HG02852 (cell line): ENCODE data around the gene CD59.

Experiments used
- ATAC-seq: cut with Tn5 transposase; IDR thresholded peaks from one replicate; pipeline ENCODE4 v1.9.1; 2021; ENCODE audit warnings: mild to moderate bottlenecking, moderate library complexity; ENCODE audit not compliant: unreplicated experiment

CD59 gene, protein sequence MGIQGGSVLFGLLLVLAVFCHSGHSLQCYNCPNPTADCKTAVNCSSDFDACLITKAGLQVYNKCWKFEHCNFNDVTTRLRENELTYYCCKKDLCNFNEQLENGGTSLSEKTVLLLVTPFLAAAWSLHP

DNA sequence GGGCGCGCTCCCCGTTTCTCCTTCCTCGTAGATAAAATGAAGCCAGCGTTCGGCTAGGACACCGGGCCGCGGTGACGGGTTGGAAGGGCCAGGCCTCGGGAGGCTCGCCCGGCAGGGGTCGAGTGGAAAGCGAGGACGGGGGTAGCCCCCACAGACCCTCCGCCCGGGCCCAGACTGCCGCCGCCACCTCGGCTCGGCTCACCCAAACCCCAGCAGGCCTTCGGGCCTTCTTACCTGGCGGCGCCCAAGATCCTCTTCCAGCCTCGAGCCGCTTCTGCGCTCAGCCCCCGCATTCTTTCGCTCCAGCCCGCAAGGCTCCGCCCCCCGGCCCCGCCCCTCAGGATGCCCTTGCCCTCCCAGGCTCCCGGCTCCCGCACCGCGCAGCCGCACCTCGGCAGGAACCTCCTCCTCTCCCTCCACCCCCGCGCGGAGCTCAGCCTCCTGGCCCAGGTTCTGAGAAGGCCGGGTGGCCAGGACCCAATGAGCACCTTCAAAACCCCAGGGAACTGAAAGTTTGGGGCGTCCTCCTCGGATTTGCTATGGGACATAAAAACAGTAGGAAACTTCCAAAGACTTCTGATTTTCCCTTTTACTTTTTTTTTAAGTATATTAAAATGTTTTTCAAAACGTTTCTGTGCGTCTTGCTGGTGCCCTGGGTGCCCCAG lies at the start of gene CD59:
TSS of gene CD59 (minus strand) at position 276 of the 665 bp plus-strand sequence. CDS start 13,978 bp downstream, outside the sequence.
- peak; percentile 63 for ATAC-seq

DNA sequence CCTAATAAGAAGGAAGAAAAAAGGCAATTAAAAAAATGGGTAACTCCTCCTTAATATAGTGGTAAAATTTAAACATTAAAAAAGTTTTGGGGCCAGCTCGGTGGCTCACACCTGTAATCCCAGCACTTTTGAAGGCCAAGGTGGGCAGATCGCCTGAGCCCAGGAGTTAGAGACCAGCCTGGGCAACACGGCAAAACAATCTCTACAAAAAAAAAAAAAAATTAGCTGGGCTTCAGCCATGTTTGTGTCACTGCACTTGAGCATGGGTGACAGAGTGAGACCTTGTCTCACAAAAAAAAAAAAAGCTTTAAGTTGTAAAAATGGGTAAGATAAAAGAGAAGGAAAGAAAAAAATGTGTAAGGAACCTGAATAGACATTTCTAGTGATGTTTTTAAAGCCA lies 49.4 kb upstream of the CD59 start:
- ATAC-seq, result no peak

DNA sequence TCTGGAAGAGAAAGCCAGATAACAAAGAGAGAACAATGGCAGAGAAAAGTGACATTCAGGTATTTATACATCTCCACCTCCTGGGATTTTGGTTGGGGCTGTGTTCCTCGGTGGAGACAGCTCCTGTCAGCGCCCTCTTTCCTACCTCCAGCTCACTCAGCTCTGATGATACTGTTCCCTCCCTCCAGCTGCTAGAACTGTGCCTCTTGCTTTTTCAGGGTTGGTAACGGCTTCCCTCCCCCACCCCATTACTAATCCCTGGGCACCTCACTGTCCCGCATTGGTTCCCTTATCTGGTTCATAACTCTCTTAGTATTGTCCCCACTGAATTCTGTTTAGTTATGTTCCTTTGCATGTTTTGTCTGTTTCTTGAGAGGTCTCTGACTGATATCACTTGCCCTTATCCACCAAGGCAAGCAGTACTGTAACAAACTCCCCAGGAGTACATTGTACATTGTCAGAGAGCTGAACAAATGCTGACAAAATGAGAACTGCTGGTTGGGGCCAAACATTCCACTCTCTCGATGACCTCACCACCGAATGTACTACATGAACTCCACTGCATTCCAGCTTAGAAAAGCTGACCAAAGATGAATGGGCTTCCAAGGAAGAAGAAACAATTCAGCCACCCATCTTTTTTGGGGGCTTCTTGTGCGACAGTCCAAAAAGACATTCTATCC lies 43.8 kb upstream of the CD59 start:
- no peak for ATAC-seq

DNA sequence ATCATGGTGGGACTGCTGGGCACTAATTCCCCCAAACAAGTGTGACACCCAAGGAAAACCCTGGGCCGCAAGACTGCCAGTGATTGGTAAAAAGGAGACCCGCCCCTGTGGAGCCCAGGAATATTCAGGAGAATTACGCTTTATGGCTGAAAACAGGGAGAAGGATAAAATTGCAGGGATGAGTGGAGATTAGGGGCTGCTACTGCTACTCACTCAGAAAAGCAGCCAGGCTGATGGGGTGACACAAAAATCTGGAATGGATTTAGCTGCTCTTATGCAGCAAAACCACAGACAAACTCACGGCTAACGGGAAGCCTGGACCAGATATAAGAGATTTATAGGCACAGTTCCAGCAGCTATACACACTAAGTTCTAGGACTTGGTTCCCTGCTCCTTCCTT lies 42.5 kb upstream of the CD59 start:
- no peak for ATAC-seq

DNA sequence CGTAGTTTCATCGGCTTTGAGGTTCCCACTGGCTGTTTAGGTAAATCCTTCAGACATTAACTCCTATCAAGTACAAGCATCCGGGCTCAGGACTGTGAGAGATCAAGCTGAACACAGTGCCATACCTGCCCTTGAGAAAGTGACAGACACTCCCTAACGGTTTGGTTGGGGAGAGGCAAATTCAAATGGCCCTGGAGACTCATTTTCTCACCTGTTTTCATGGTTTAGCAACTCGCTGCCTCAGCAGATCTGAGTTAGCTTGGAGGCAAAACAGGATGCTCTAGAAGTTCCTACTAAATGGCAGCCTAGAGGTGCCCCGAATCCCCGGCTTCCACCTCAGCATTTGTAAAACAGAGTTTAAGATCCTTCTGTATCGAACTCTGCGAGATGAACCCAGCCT lies 41.7 kb upstream of the CD59 start:
- no peak for ATAC-seq

DNA sequence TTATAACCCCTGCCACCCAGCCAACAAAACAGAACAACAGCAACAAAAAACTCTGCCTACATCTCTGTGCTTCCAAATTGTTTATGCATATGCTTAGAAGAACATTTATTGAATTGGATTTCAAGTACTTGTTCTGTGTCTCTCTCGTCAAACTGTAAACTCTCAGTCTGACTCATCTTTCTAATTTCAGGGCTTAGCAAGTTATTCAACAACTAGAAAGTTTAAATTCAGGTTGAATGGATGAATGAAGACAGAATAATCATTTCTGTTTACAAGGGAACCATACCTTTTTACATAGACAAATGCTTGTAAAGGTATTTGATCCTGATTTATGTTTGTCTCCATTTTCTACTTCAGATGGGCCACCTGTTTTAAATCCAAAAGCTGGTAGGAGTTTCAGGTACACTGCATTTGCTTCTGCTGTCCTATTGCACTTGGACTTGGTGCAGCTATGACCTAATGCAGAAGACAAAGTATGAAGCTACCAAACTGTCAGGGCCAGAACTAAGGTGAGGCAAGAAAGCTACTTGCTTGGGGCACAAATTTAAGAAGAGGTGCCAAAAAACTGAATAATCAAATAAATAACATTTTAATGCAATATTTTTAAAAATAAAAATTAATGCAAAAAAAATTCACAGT lies 39.7 kb upstream of the CD59 start:
- no peak for ATAC-seq

DNA sequence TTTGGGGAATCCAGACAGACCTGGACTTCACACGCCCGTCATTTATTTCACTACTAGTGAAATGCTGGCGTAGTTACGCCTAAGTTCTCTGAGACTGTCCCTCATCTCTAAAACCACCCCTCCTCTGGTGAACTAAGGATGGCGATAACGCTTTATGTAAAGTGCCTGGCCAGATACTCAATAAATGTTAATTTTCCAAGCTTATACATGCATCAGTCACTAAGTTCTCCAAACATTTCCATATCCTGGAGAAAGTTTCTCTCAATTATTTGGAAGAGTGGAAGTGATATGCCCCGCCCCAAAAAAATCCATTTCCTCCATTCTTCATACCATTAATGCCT lies 39.2 kb upstream of the CD59 start:
- no peak for ATAC-seq

DNA sequence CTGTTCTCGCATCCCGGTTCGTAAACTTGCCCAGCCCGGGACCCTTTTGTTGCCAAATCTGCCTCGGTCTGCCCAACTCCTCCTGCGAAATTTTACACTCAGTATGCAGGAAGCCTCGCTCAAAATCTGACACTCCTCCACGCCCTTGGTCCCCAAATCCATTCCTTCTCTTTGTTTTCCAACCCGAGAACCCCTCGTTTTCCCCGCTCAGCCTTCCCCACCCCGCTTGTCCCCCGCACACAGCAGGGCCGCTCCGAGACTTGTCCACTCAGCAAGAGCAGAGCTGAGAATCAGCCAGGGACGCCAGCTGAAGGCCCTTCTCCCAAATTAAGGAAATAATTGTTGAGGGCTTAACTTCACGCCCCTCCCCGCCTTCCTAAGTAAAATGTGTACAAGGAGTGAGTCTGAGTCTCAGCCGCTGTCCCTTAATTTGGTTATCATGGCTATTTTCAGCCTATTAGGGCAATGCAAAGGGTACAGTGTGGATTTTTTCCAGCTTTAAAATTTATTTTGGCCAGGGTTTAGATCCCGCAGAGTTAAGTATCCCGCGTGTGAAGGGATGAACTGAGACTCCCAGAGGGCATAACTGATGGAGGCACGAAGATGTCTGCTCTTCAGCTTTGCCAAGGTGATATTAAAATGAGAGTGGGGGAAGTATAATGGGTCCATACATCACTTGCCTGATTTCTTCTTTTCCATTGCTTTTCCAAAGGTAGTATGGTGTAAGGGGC lies 38.7 kb upstream of the CD59 start:
- no peak for ATAC-seq

DNA sequence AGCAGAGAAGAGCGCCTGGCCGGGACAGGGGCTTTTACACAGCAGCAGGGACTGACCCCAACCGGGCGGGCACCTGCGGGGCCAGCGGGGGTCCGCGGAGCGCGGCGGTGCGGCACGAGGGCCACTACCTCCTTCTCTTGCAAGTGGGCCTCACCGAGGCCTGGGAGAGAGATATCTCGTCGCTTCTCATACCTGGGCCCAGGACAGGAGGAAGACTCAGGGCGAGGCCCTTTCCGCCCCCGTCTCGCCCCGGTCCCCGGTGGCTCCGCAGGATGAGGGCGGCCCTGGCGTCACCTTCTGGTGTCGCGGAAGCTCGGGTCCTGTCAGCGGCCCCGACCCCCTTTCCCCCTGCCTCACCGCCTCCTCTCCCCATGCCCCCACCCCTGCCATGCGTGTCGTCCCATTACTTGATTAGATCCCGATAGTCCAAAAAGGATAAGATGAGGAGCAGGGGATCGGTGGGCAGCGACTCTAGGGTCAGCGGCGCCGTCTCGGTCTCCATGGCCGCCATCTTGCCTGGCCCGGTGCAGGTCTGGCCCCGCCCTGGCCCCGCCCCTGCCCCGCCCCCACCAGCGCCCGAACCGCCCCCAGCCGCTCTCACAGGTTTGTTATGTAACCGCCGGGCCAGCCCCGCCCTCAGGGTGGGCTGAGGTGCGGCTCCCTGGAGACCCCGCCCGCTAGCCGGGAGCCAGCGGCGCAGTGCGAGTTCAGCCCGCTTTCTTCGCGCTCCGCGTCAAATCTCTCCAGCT lies 37.9 kb upstream of the CD59 start, which contains the start of gene FBXO3:
TSS of gene FBXO3 (minus strand) at position 534 of the 749 bp plus-strand sequence. CDS start at position 511, 23 bp downstream.
- ATAC-seq, result peak; percentile 76

DNA sequence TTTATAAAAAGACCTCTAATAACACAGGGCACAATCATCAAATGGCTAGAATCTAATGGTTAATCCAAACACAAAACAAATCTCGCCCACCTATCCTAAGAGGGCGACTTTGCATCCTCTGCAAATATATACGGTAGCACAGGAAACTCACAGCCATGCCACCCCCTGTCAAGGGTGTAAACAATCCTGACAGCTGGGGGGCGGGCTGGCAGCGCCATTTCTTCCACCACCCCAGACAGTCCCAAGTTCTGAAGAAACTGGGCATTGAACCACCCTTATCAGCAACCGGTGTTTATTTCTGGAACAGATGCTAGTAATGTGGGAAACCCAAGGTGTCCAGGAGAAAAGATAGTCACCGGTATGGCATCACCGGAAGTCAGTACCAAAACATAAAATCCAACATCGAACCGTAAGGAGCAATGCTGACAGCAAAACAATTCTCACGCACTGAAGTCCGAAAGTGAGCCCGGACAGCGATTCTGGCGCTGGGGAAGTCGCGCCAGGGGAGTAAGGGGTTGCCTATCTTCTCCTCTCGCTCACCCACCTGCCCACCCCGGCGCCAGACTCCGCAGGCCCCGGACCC lies 37.3 kb upstream of the CD59 start:
- ATAC-seq, result peak; percentile 29

DNA sequence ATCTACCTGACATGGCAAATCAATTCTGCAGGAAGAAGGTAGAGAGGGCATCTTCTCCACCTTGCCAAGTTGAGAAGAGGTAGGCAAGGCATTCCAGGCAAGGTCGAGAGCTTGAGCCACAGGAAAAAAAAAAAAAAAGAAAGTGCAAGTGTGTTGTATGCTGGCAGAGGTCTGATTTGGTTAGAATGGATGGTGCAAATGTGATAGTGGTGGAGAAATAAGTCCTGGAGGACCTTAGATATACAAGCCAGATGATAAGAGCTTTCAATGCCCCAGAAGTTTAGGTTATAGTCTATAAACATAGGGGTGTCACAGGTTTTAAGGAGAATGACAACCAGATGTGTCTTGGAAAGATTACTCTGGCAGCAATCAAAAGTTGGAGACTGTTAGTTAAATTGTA lies 36.6 kb upstream of the CD59 start:
- ATAC-seq, result no peak

DNA sequence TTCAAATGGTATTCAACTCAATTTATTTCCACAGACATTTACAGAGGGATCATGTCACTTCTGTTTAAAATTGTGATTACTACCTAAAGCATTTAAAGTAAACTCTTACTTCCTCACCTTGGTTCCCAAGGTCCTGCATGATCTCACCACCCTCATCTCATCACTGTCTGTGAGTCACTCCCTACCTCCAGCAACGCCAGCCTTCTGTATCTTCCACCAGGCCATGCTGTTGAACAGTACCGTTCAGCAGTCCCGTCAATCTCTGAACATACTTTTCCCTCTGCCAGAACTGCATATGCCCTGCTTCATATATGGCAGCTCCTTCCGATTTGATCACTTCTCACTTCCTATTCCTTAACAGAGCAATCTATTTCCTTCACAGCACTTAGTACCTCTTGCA lies 36.1 kb upstream of the CD59 start:
- no peak for ATAC-seq

DNA sequence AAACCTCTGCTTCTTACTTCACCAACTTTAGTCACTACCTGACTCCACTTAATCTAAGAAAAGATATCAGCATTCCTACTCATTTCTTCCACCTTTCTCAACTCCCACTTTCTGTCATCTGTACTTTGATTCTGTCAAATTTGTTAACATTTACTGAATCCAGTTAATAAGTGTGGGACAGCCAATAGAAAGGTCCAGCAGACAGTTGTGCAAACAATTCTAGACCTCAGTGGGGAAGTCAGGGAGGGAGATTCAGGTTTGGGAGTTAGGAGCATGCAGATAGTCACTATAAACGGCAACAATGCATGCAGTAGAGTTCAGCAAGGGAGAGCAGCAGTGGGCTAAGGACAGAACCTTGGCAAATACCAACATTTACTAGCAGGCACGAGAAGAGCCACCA lies 34.0 kb upstream of the CD59 start:
- ATAC-seq, result no peak

DNA sequence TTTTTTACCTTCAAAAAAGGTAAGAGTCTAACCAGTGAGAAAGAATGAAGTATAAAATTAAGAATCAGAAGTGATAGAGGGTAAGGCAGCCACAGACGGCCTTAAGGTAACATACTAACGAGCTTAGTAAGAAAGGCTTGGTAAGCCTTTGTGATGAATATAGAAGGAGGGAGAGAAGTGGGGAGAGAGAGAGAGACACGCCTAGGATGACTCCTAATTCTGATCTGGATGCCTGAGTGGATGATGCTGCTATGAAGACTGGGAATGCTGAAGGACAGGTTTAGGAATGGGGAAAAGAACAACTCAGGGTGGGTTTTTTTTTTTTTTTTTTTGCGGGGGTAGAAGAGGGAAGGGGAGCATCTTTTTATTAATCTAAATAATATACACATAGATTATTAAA lies 33.3 kb upstream of the CD59 start:
- no peak for ATAC-seq

DNA sequence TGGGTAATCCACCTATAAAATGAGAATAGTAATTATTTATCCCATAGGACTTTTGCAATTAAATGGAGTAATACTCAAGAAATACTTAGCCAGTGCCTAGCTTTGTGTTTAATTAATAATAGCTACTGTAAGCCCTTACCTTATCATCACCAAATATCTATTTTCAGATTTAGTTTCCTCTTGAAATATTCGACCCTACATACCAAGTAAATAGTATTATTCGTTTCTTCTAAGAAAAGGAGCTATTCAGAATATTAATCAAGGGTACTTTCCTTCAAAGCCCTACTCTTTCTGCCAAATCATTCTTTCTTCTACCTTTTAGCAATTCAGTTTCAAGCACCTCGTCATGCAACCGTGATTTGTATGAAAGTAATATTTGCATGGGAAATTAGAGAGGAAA lies 31.4 kb upstream of the CD59 start:
- ATAC-seq, result no peak

DNA sequence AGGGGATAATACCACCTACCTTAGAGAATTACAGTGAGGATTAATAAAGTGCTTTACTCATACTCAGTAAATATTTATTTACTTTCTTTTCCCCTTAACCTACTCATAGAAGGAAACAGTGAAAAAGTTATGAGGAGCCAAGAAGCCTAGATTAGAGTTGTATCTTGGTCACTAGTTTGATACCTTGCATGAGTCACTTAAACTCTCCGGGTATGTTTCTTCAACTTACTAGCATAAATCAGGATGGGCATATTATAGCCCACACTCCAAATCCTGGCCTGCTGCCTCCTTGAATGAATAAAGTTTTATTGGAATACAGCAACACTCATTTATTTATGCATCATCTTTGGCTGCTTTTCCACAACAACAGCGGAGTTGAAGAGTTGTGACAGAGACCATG lies 29.9 kb upstream of the CD59 start:
- ATAC-seq, result no peak

DNA sequence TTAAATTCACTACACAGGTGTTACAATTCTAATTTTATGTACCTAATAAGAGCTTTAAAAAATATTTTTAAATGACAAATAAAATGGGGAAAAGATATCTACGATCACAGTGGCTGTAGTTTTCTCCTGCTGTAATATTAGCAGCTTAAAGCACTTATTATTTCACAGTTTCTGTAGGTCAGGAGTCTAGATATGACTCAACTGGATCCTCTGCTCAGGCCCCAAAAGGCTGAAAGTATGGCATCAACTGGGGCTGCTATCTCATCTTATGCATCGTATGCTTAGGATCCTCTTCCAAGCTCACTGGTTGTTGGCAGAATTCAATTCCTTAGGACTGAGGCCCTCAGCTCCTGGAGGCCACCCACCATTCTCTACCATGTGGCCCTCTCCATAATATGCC lies 25.2 kb upstream of the CD59 start:
- ATAC-seq, result peak; percentile 89

DNA sequence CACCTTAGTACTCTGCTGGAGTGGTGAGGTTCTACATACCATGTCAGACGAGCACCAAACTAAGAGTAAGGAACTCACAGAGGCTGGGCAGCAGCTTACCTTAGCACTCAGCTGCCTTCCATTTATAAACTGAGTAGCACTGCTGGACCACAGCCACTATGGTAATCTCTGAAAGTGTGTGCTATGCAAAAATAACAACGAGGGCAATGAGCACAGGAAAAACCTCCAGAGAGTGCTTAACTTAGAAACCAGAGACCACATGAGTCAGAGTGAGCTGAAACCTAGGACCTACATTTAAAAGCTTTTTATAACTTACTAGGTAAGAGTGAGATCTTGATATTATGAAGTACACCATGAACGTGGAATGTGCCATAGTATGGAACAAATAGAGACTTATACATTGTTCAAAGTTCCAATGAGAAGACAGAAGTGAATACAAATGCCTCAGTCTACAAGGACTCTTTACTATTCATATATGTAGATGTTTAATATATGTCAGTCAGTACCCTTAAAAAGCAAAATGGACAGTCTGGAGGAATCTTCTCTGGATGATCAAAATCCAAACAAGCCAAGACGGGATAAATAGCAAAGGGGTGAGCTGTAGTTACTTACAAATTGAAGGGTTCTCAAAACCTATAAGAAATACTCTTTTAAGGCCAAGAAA lies 17.2 kb upstream of the CD59 start:
- ATAC-seq, result peak; percentile 99

DNA sequence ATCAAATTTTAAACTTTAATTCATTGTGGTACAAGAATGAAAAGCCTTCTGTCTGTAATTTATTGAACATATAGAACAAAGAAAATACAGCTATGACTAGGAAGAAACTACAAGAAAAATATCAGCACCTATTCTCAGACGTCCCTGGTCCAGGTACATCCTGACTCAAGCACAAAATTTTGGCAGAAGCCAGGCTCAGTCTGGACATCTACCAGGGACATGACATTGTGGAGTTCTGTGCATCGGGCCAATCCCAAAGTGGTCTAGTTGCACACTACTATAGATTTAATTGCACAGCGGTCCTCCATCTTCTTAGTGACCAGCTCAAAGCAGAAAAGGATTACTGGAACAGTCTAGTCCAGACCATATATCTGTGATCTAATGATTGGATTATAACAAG lies 15.7 kb upstream of the CD59 start:
- ATAC-seq, result no peak

DNA sequence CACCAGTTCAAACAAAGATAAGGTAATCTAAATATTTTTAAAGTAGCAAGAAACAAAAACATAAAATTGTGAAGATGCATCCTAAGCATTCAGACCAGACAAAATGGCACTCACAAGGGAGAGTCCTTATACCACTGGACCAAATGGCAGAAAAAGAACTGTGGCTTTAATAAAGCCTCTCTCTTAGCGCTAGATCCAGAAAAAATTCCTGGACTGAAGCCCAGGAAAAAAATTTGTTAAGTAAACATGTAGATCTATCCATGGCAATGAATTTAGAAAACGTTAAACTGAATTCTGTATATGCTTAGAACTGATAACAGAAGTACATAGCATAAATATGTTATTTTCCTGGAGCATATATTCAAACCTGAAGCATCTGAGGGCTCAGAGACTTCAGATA lies 11.8 kb upstream of the CD59 start:
- no peak for ATAC-seq
